ENCODE data around the gene AKIP1.
"Not testable (repeated sequence)": the region's sequence is repeated elsewhere in the genome, so short reads cannot be mapped to it uniquely, and the experiment has no call there.

The AKIP1 gene

DNA sequence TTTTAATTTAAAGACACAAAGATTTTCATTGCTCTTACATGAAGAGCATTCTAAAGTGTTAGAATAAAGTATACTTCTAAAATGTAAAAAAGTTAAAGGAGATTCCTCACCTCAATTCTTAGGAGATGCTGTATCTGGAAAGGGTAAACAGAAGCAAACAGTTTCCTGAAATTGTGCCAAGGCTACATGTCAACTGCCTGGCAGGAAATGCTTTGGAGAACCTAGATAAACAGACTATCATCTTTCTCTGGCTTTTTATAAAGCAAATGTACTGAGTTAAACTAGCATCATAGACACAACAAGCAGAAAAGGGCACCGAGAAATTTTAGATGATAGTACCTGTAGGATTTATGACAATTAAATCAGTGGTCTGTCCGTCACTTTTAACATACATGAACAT is 24.7 kb upstream of the AKIP1 start:
- Histone ChIP-seq H3K9me3 (no peaks in the 10 kb centered on the region), H3K36me3 (no peaks in the 10 kb centered on the region), H3K4me1 (no peaks in the 10 kb centered on the region), H3K27me3 (no peaks in the 10 kb centered on the region), H3K4me3 (ENCODE audit: low read depth, low read length) (no peak overlapping the region)
- DNase-seq: no peak
- TF ChIP-seq, protein P1, sequence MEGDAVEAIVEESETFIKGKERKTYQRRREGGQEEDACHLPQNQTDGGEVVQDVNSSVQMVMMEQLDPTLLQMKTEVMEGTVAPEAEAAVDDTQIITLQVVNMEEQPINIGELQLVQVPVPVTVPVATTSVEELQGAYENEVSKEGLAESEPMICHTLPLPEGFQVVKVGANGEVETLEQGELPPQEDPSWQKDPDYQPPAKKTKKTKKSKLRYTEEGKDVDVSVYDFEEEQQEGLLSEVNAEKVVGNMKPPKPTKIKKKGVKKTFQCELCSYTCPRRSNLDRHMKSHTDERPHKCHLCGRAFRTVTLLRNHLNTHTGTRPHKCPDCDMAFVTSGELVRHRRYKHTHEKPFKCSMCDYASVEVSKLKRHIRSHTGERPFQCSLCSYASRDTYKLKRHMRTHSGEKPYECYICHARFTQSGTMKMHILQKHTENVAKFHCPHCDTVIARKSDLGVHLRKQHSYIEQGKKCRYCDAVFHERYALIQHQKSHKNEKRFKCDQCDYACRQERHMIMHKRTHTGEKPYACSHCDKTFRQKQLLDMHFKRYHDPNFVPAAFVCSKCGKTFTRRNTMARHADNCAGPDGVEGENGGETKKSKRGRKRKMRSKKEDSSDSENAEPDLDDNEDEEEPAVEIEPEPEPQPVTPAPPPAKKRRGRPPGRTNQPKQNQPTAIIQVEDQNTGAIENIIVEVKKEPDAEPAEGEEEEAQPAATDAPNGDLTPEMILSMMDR (IDR thresholded peaks at IDR 0.05; ENCODE audit: low read depth, low read length): no peak

DNA sequence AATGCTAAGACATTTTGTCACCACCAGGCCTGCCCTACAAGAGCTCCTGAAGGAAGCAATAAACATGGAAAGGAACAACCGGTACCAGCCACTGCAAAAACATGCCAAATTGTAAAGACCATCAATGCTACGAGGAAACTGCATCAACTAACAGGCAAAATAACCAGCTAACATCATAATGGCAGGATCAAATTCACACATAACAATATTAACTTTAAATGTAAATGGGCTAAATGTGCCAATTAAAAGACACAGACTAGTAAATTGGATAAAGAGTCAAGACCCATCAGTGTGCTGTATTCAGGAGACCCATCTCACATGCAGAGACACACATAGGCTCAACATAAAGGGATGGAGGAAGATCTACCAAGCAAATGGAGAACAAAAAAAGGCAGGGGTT is 19.8 kb upstream of the AKIP1 start:
- not testable (repeated sequence) for H3K9me3 ChIP-seq; H3K4me1 ChIP-seq; DNase-seq; H3K27me3 ChIP-seq; H3K4me3 ChIP-seq (ENCODE audit: low read depth, low read length); H3K36me3 ChIP-seq

DNA sequence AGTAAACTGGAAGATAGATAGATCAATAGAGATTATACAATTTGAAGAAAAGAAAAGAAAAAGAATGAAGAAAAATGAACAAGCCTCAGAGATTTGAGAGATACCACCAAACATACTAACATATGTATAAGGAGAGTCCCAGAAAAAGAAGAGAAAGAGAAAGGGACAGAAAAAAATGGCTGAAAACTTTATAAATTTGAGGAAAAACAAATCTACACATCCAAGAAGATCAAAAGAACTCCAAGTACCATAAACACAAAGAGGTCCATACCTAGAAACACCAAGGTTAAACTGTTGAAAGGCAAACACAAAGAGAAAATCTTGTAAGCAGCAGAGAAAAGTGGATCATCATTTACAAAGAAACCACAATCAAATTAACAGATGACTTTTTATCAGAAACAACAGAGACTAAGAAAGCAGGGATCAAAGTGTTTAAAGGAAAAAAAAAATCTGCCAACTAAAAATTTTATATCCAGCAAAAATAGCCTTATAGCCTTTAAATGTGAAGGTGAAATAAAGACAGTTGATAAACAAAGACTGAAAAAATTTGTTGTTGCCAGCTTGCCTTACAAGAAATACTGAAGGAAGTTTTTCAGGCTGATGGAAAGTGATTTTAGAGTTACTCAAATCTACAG is 11.8 kb upstream of the AKIP1 start:
- no peak for DNase-seq
- H3K36me3 ChIP-seq: no peaks in the 10 kb centered on the region
- TF ChIP-seq, protein P1 (IDR thresholded peaks at IDR 0.05; ENCODE audit: low read depth, low read length): no peak
- no peaks in the 10 kb centered on the region for H3K27me3 ChIP-seq
- no peaks in the 10 kb centered on the region for H3K9me3 ChIP-seq
- no peaks in the 10 kb centered on the region for H3K4me1 ChIP-seq
- H3K4me3 ChIP-seq (ENCODE audit: low read depth, low read length): no peak overlapping the region

DNA sequence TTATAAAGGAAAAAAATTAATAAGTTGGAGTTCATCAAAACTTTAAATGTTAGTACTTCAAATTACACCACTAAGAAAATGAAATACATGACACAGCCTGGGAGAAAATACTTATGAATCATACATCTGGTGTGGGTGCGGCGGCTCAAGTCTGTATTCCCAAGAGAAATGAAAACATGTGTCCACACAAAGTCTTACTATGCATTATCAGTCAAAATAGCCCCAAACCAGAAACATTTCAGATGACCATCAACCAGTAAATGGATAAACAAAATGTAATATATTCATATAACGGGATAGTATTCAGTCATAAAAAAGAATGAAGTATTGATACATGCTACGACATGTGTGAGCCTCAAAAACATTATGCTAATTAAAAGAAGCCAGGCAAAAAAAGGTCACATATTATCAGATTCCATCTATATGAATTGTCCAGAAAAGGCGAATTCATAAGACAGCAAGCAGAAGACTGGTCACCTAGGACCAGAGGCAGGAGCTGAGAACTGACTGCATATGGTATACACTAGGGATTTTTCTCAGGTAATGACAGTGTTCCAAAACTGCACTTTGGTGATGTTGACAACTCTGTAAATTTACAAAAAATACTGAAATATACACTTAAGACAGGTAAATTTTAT is 5.3 kb upstream of the AKIP1 start:
- no peak overlapping the region for H3K4me3 ChIP-seq (ENCODE audit: low read depth, low read length)
- no peaks in the 10 kb centered on the region for H3K27me3 ChIP-seq
- H3K4me1 ChIP-seq: no peaks in the 10 kb centered on the region
- no peak for DNase-seq
- no peaks in the 10 kb centered on the region for H3K36me3 ChIP-seq
- H3K9me3 ChIP-seq: no peaks in the 10 kb centered on the region
- TF ChIP-seq, protein P1 (IDR thresholded peaks at IDR 0.05; ENCODE audit: low read depth, low read length): no peak

DNA sequence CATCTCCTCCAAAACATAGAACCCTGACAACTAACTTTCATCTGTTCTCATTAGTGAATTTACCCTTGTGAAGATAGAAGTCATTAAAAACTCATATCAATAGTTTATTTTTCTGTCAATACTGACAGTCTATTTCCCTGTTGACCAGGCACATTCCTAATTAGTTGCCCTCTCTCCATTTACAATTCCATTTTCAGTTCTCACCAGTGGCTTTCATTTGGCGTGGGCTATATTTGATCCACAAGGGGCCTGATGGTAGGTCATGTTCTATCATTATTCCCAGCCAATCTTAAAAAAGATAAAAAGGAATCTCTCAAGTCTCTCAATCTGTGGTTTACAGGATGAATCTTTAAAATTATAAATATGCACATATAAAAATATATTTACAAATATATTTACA is 3.9 kb upstream of the AKIP1 start:
- DNase-seq: no peak
- Histone ChIP-seq H3K9me3 (no peaks in the 10 kb centered on the region), H3K36me3 (no peaks in the 10 kb centered on the region), H3K27me3 (no peaks in the 10 kb centered on the region), H3K4me3 (ENCODE audit: low read depth, low read length) (no peak overlapping the region), H3K4me1 (no peaks in the 10 kb centered on the region)
- TF ChIP-seq, protein P1 (IDR thresholded peaks at IDR 0.05; ENCODE audit: low read depth, low read length): no peak

DNA sequence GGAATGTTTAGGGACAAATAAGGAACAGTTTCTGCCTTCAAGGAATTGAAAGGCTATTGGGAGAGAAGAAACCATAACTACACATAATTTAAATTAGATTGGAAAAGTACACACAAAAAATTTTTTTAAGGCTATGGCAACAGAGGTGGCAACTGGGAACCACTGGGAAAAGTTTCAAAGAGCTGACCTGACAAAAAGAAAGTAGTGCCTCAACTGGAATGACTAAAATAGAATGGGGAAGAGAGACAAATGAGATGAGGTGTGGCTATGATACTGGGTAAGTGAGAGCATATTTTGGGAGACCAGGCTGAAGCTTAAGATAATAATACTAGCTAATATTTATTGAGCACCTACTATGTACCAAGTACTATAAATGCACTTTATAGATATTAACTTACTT is 2.9 kb upstream of the AKIP1 start:
- no peaks in the 10 kb centered on the region for H3K9me3 ChIP-seq
- no peaks in the 10 kb centered on the region for H3K4me1 ChIP-seq
- TF ChIP-seq, protein P1 (IDR thresholded peaks at IDR 0.05; ENCODE audit: low read depth, low read length): no peak
- DNase-seq: no peak
- no peaks in the 10 kb centered on the region for H3K27me3 ChIP-seq
- no peak overlapping the region for H3K4me3 ChIP-seq (ENCODE audit: low read depth, low read length)
- no peaks in the 10 kb centered on the region for H3K36me3 ChIP-seq
